GM21786 (cell line): ENCODE measurements around the gene MAP3K14.

Experiments
- ATAC-seq: cut with Tn5 transposase; IDR thresholded peaks from one replicate; pipeline ENCODE4 v1.9.1; 2021; ENCODE audit not compliant: unreplicated experiment

The MAP3K14 gene

GRCh38 chr17:45225051-45225700 lies 91.6 kb downstream of the MAP3K14 start:
- ATAC-seq = no peak

GRCh38 chr17:45224671-45225050 lies 92.2 kb downstream of the MAP3K14 start:
- ATAC-seq = no peak

- ATAC-seq = no peak
Measured at GRCh38 chr17:45223539-45224528, 93.0 kb downstream of the MAP3K14 start.

DNA sequence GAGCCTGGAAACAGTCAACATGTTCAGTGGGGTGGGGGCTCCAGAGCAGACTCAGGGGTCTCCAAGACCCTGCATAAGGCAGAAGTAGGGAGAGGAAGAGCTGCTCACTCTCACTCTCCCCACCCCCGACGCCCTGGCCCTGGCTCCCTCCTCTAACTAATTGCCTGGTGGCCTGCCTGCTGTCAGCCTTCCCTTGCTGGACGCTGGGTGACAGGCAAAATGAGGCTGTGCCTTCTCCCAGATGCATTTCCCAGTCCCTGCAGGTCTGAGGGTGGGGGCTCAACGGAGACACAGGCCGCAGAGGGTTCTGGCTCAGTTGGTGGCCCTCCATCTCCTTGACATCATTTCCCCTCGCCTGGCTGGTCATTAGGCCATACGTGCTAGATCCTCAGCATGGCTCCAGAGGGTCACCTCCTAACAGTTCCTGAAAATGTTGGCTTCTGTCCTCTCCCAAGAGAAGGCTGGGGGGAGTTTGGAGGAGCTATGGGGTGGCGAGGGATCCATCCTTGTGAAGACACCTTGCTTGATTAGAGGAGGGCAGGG lies 93.8 kb downstream of the MAP3K14 start:
- ATAC-seq = no peak

- no peak for ATAC-seq
Measured at GRCh38 chr17:45222289-45222995, 94.4 kb downstream of the MAP3K14 start.

DNA sequence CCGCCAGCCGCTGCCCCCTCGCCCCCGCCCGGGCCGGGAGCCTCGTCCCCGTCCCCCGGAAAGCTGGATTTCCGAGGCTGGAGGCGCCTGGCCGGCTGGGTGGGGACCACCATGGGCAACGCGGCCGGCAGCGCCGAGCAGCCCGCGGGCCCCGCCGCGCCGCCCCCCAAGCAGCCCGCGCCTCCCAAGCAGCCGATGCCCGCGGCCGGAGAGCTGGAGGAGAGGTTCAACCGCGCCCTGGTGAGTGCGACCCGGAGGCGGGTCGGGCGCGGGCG lies 94.9 kb downstream of the MAP3K14 start:
- ATAC-seq = no peak

GRCh38 chr17:45221081-45222013 lies 95.5 kb downstream of the MAP3K14 start, which contains the start of gene FMNL1:
FMNL1 (plus strand) TSS chr17:45221885; CDS start chr17:45222125, 240 bp downstream.
- ATAC-seq = no peak

DNA sequence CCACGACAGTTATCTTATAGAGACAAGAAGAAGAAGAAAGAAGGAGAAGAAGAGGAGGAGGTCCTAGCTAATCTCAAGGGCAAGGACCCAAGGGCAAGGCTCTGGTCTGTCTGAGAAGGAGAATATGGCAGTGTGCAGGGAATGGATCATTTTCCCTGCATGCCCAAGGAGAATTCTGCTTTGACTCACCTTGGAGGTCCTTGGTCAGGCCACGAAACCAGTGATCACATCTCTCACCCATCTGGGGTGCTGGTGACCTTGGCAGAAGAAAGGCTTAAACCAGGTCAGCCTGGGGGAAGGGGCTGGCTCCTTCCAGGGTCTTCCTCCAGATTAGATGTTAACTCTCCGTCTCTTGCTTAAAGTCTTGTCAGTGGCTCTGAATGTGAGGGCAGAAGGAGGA lies 96.7 kb downstream of the MAP3K14 start:
- ATAC-seq = no peak

DNA sequence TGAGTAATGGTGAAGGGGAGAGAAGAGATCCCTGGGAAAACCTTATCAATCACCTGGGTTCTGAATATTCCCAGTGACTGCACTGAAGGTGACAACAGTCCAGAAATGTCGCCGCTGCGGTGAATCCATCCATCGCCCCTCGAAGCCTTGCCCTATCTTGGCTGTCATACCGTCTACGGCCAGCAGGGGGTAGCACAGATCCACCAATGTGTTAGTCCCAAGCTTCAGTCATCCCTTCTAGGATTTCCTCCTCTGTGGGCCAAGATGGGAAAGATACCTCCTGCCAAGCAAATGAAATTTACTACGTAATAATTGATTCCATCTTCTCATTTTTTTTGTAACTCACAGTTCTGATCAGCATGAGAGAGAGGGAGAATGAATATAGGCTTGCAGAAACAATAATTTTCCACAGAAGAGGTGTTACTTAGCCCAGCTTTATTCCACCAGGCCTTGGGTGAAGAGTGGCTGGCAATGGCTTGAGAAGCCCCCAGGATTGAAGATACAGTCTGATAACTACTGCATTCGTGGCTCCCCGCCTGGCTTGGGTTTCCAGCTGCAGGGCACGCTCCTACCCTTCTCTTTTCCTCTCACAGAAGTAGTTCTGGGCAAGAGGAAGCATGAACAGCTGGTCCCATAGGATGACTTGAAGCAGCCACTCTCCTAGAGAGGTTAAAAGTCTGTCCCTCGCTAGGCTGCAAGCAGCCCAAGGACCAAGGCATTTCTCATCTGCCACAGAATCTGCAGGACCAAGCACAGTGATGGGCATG lies 97.7 kb downstream of the MAP3K14 start:
- ATAC-seq = no peak
